Neural crest cell (in vitro differentiated cells): ENCODE results near the gene CSH2. TPM values are rescaled to one million over a fixed set of nuclear protein-coding genes. Genes with fewer than 3 reads are reported as not detected.
"Not testable (repeated sequence)": the region's sequence is repeated elsewhere in the genome, so short reads cannot be mapped to it uniquely, and the experiment has no call there.

Experiments
- DNase-seq: peaks from one replicate; pipeline ENCODE4 v3.0.0; 2021; ENCODE audit warnings: low read depth, mixed read lengths, low spot score
- H3K27ac Mint-ChIP-seq: one replicate; pipeline ENCODE4 v1.8.0; 2021; ENCODE audit warnings: mild to moderate bottlenecking, mixed read lengths; ENCODE audit not compliant: unreplicated experiment
- H3K27me3 Mint-ChIP-seq: 2 replicates; pipeline ENCODE4 v1.8.0; 2021; ENCODE audit warnings: low read depth, mild to moderate bottlenecking, mixed read lengths
- H3K36me3 Mint-ChIP-seq: 2 replicates; pipeline ENCODE4 v1.8.0; 2021; ENCODE audit warnings: low read depth, mild to moderate bottlenecking, mixed read lengths
- H3K4me1 Mint-ChIP-seq: 2 replicates; pipeline ENCODE4 v1.8.0; 2021; ENCODE audit warnings: mixed read lengths
- H3K4me3 Mint-ChIP-seq: one replicate; pipeline ENCODE4 v1.8.0; 2021; ENCODE audit warnings: mild to moderate bottlenecking, mixed read lengths
- H3K9me3 Mint-ChIP-seq: 2 replicates; pipeline ENCODE4 v1.8.0; 2021; ENCODE audit warnings: mixed read lengths
- CTCF ChIP-seq: fragments of 200-600 bp; sonication (generic); conservative IDR thresholded peaks from 2 replicates; pipeline ENCODE4 v1.5.0; 2021; ENCODE audit warnings: antibody characterized with exemption, mild to moderate bottlenecking
- total RNA-seq: library from RNA; stranded (reverse); gene quantifications from 2 replicates; pipeline ENCODE4 v1.2.1, GENCODE V29; 2021

CSH2 gene
- total RNA-seq, 1 donor from 2014 or later = not detected

- no peaks in the 10 kb centered on the region for H3K36me3 Mint-ChIP-seq
- TF ChIP-seq CTCF = no peak
- H3K27ac Mint-ChIP-seq = no peak overlapping the region
- DNase-seq = no peak
- no peak overlapping the region for H3K4me3 Mint-ChIP-seq
- no peaks in the 10 kb centered on the region for H3K9me3 Mint-ChIP-seq
- H3K27me3 Mint-ChIP-seq = peaks cover 24% of the 10 kb centered on the region
- H3K4me1 Mint-ChIP-seq = no peaks in the 10 kb centered on the region
Measured at GRCh38 chr17:63859257-63859656, 14.2 kb downstream of the CSH2 start.

- not testable (repeated sequence) for H3K27ac Mint-ChIP-seq, H3K36me3 Mint-ChIP-seq, H3K4me3 Mint-ChIP-seq, H3K4me1 Mint-ChIP-seq, H3K9me3 Mint-ChIP-seq, DNase-seq
- H3K27me3 Mint-ChIP-seq = peaks cover 32% of the 10 kb centered on the region
Measured at GRCh38 chr17:63856425-63856824, 17.1 kb downstream of the CSH2 start.

- Mint-ChIP-seq H3K36me3 (no peaks in the 10 kb centered on the region), H3K4me1 (peaks cover 4% of the 10 kb centered on the region), H3K27me3 (peaks cover 32% of the 10 kb centered on the region), H3K9me3 (no peaks in the 10 kb centered on the region), H3K4me3 (no peak overlapping the region), H3K27ac (no peak overlapping the region)
- no peak for TF ChIP-seq CTCF
- no peak for DNase-seq
Measured at GRCh38 chr17:63855185-63855584, 18.3 kb downstream of the CSH2 start.

GRCh38 chr17:63854709-63855108, 18.8 kb downstream of the CSH2 start:
- no peak for DNase-seq
- H3K9me3 Mint-ChIP-seq = no peaks in the 10 kb centered on the region
- no peak overlapping the region for H3K27ac Mint-ChIP-seq
- TF ChIP-seq CTCF = no peak
- H3K36me3 Mint-ChIP-seq = no peaks in the 10 kb centered on the region
- peaks cover 4% of the 10 kb centered on the region for H3K4me1 Mint-ChIP-seq
- H3K27me3 Mint-ChIP-seq = peaks cover 29% of the 10 kb centered on the region
- no peak overlapping the region for H3K4me3 Mint-ChIP-seq

- no peak overlapping the region for H3K4me3 Mint-ChIP-seq
- H3K27me3 Mint-ChIP-seq = peaks cover 28% of the 10 kb centered on the region
- no peak overlapping the region for H3K27ac Mint-ChIP-seq
- DNase-seq = no peak
- H3K4me1 Mint-ChIP-seq = peaks cover 8% of the 10 kb centered on the region
- TF ChIP-seq CTCF = no peak
- H3K36me3 Mint-ChIP-seq = no peaks in the 10 kb centered on the region
- peaks cover 3% of the 10 kb centered on the region for H3K9me3 Mint-ChIP-seq
Measured at GRCh38 chr17:63853260-63853659, 20.2 kb downstream of the CSH2 start.

GRCh38 chr17:63850401-63850800, 23.1 kb downstream of the CSH2 start:
- TF ChIP-seq CTCF = no peak
- H3K4me1 Mint-ChIP-seq = peaks cover 13% of the 10 kb centered on the region
- no peak overlapping the region for H3K27ac Mint-ChIP-seq
- DNase-seq = no peak
- H3K4me3 Mint-ChIP-seq = no peak overlapping the region
- H3K36me3 Mint-ChIP-seq = peaks cover 5% of the 10 kb centered on the region
- H3K27me3 Mint-ChIP-seq = peaks cover 22% of the 10 kb centered on the region
- peaks cover 7% of the 10 kb centered on the region for H3K9me3 Mint-ChIP-seq
